ENCODE data around the gene C1orf226.

- TF ChIP-seq CTCF (IDR thresholded peaks at IDR 0.05) (no peak), ZFX (IDR thresholded peaks at IDR 0.05; ENCODE audit: borderline replicate concordance) (no peak)
Observed at GRCh38 chr1:162343470-162343869, 38.1 kb upstream of the C1orf226 start.

Data from 22Rv1 (cell line).